HEK293T (cell line): Measurements from ENCODE around the gene JMJD8.
"Not testable (repeated sequence)": the region's sequence is repeated elsewhere in the genome, so short reads cannot be mapped to it uniquely, and the experiment has no call there.

ENCODE experiments used
- CTCF ChIA-PET: fragments of 350-600 bp; formaldehyde crosslinking; extraction: SDS; loops from one replicate; lab custom pipeline; 2021; ENCODE audit warnings: antibody characterized with exemption, inconsistent platforms; lab: Yijun Ruan, JAX
- POLR2A ChIA-PET: fragments of 350-600 bp; formaldehyde crosslinking; extraction: SDS; loops from one replicate; lab custom pipeline; 2020; ENCODE audit warnings: antibody characterized with exemption, inconsistent platforms; lab: Yijun Ruan, JAX
- DNase-seq: peaks from one replicate; pipeline ENCODE4 v3.0.0; 2012; ENCODE audit warnings: mixed read lengths; ENCODE audit errors: extremely low spot score
- ARNT ChIP-seq: fragments of 450-650 bp; IDR thresholded peaks from 2 replicates; pipeline ENCODE4 v1.6.1; 2017; ENCODE audit warnings: mild to moderate bottlenecking
- BHLHE40 ChIP-seq: fragments of 450-650 bp; IDR thresholded peaks from 2 replicates; pipeline ENCODE4 v1.6.1; 2016; ENCODE audit warnings: mild to moderate bottlenecking, moderate library complexity, borderline replicate concordance
- CTBP1 ChIP-seq: fragments of 450-650 bp; IDR thresholded peaks from 2 replicates; pipeline ENCODE4 v1.6.1; 2016; ENCODE audit warnings: borderline replicate concordance
- ELF4 ChIP-seq: fragments of 450-650 bp; IDR thresholded peaks from 2 replicates; pipeline ENCODE4 v1.6.1; 2017; ENCODE audit warnings: antibody characterized with exemption
- FOXA1 ChIP-seq: fragments of 450-650 bp; IDR thresholded peaks from 2 replicates; pipeline ENCODE4 v1.6.1; 2016; ENCODE audit warnings: mild to moderate bottlenecking
- FOXK2 ChIP-seq: fragments of 450-650 bp; IDR thresholded peaks from 2 replicates; pipeline ENCODE4 v1.6.1; 2016; ENCODE audit warnings: mild to moderate bottlenecking
- FOXM1 ChIP-seq: fragments of 450-650 bp; IDR thresholded peaks from 2 replicates; pipeline ENCODE4 v1.6.1; 2017; ENCODE audit warnings: mild to moderate bottlenecking, borderline replicate concordance
- HDGF ChIP-seq: fragments of 450-650 bp; IDR thresholded peaks from 2 replicates; pipeline ENCODE4 v1.6.1; 2017; ENCODE audit warnings: antibody characterized with exemption, borderline replicate concordance
- L3MBTL2 ChIP-seq: fragments of 450-650 bp; conservative IDR thresholded peaks from 2 replicates; pipeline ENCODE4 v1.6.1; 2016; ENCODE audit warnings: mild to moderate bottlenecking
- LEF1 ChIP-seq: fragments of 450-650 bp; IDR thresholded peaks from 2 replicates; pipeline ENCODE4 v1.6.1; 2017; ENCODE audit warnings: mild to moderate bottlenecking, borderline replicate concordance
- NFRKB ChIP-seq: fragments of 450-650 bp; IDR thresholded peaks from 2 replicates; pipeline ENCODE4 v1.6.1; 2016; ENCODE audit warnings: mild to moderate bottlenecking, moderate library complexity
- SP1 ChIP-seq: fragments of 450-650 bp; IDR thresholded peaks from 2 replicates; pipeline ENCODE4 v1.6.1; 2017
- SUZ12 ChIP-seq: fragments of 450-650 bp; IDR thresholded peaks from 2 replicates; pipeline ENCODE4 v1.6.1; 2016; ENCODE audit warnings: mild to moderate bottlenecking
- TARDBP ChIP-seq: fragments of 450-650 bp; IDR thresholded peaks from 2 replicates; pipeline ENCODE4 v1.6.1; 2016
- ZNF384 ChIP-seq: fragments of 450-650 bp; IDR thresholded peaks from 2 replicates; pipeline ENCODE4 v1.6.1; 2016
- TF ChIP-seq, protein P1 (sequence below): fragments of 450-650 bp; IDR thresholded peaks from 2 replicates; pipeline ENCODE4 v1.6.1; 2016

JMJD8 gene

DNA sequence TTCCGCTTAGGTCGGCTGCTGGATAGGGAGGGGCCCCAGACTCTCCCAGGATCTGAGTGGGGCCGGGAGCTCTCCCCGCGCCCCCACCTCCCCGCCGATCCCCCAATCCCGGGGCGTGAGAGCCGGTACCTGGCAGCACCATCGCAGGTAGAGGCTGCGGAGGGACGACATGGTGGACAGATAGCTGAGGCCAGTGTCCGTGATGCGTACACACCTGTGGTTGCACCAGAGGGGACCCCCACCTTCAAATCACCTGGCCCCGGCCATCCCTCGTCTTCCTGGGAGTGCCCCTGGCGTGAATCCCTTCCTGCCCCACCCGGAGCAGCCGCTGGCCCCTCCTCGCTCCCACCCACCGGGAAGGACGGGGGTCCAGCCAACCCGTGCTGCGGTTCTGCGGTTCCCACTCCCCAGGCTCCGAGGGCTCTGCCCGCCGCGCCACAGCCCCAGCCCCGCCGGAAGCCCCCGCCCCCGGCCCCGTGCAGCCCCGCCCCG, 10.8 kb upstream of the JMJD8 start:
- ChIA-PET CTCF (no interaction called here), POLR2A (interaction anchor here (1.0 to 1.4 kb wide), 3 partner anchors 24 to 26 kb away, joined by 3 read pairs; partner anchors contain the start of gene ANTKMT)
- peak; percentile 39 for DNase-seq
- TF ChIP-seq L3MBTL2 (no peak), HDGF (no peak), ELF4 (no peak), TARDBP (no peak), FOXM1 (no peak), FOXA1 (no peak)
- TF ChIP-seq, protein P1, sequence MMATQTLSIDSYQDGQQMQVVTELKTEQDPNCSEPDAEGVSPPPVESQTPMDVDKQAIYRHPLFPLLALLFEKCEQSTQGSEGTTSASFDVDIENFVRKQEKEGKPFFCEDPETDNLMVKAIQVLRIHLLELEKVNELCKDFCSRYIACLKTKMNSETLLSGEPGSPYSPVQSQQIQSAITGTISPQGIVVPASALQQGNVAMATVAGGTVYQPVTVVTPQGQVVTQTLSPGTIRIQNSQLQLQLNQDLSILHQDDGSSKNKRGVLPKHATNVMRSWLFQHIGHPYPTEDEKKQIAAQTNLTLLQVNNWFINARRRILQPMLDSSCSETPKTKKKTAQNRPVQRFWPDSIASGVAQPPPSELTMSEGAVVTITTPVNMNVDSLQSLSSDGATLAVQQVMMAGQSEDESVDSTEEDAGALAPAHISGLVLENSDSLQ, result no peak

GRCh38 chr16:694187-694862, 10.2 kb upstream of the JMJD8 start:
- CTCF ChIA-PET, result no interaction called here
- DNase-seq, result no peak
- no peak for TF ChIP-seq CTBP1
- TF ChIP-seq FOXA1, result no peak
- no peak for TF ChIP-seq LEF1
- no peak for TF ChIP-seq SUZ12
- no peak for TF ChIP-seq BHLHE40
- no peak for TF ChIP-seq ELF4
- TF ChIP-seq, protein P1, result no peak
- POLR2A ChIA-PET, result no interaction called here

DNA sequence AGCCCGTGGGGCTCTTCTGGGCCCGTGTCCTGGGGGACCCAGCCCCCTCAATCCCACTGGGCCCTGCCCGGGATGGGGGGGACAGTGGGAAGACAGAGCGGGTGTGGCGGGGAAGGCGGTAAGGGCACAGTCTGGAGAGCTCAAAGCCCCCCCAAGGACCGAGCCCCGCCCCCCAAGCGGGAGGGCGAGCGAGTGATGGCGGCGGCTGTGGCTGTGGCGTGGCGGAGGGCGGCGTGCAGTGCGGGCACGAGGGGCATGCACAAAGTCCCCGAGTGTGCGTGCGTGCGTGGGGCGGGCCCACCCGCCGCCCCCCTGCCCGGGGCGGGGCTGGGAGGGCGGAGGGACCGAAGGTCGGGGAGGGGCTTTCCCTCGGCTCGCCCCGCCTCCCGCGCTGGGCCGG, 9.6 kb upstream of the JMJD8 start:
- ChIA-PET CTCF (no interaction called here), POLR2A (no interaction called here)
- TF ChIP-seq FOXM1 (no peak), FOXK2 (no peak), SUZ12 (no peak), HDGF (no peak), TARDBP (no peak), CTBP1 (no peak), FOXA1 (no peak), ELF4 (no peak), LEF1 (no peak), SP1 (no peak), NFRKB (no peak), L3MBTL2 (no peak), ZNF384 (no peak), BHLHE40 (no peak), ARNT (no peak)
- TF ChIP-seq, protein P1, result no peak
- DNase-seq, result no peak

- CTCF ChIA-PET, result no interaction called here
- TF ChIP-seq FOXM1 (no peak), CTBP1 (no peak), L3MBTL2 (no peak), LEF1 (no peak), SUZ12 (no peak), TARDBP (no peak), SP1 (no peak), FOXA1 (no peak), HDGF (no peak), BHLHE40 (no peak)
- TF ChIP-seq, protein P1, result no peak
- POLR2A ChIA-PET, result interaction anchor here (1.1 kb wide), 1 partner anchor 13 kb away, joined by 4 read pairs; the partner anchor contains the start of gene STUB1
- no peak for DNase-seq
These were observed 9.2 kb upstream of the JMJD8 start for GRCh38 chr16:693364-693763.

DNA sequence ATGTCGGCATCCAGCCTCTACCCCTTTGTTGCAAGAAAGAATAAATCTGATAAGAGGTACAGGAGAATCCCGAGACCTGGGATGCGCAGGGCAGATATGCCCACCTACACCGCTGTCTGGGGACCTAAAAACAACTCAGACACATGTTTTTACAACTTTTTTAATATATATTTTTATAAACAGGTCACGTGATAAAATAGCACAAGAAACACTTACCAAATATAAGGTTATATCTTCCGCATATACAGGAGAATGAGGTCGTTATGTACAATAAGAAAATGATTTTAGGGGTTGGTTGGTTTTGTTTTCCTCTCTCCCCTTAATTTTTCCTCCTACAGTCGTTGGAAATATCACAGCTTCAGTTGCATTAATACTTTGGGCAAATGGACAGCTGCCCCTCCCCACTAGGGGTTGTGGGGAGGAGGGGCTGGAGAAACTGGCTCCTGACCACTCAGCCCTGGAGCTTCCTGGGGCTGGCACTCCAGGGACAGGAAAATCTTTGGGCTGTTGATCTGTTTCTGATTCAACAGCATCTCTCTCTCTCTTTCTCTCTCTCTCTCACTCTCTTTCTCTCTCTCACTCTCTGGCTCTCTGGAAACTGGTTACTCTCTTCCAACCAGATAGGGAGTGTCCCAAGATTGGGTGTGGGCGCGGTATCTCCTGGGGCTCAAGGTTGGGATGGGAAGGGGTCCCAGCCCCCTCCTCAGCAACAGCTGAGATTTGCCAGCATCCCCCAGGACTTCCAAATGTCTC, 8.4 kb upstream of the JMJD8 start:
- ChIA-PET CTCF (no interaction called here), POLR2A (interaction anchor here (0.7 to 1.1 kb wide), 2 partner anchors 8 to 12 kb away, joined by 3 to 4 read pairs; partner anchors contain the start of gene STUB1)
- TF ChIP-seq ELF4 (no peak), FOXK2 (no peak), LEF1 (no peak), L3MBTL2 (no peak), BHLHE40 (no peak)
- DNase-seq, result no peak

DNA sequence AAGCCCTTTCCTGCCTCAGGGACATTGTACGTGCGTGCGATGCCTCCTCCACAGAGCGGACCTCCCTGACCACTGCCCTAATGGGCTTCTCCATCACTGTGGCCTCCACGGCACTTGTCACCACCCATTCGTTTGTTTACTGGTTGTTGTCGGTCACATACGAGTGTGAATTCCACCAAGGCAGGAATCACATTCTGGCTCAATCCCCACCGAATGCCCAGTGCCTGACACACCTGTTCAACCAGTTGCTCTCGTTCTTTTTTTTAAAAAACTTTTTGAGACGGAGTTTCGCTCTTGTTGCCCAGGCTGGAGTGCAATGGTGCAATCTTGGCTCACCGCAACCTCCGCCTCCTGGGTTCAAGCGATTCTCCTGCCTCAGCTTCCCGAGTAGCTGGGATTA, 7.1 kb upstream of the JMJD8 start:
- CTCF ChIA-PET, DNase-seq: not testable (repeated sequence)
- POLR2A ChIA-PET, result interaction anchor here (2.0 to 2.9 kb wide), 2 partner anchors 10 to 16 kb away, joined by 8 to 33 read pairs; partner anchors contain the start of gene STUB1
